ENCODE data around the gene SLC24A4.

The SLC24A4 gene

DNA sequence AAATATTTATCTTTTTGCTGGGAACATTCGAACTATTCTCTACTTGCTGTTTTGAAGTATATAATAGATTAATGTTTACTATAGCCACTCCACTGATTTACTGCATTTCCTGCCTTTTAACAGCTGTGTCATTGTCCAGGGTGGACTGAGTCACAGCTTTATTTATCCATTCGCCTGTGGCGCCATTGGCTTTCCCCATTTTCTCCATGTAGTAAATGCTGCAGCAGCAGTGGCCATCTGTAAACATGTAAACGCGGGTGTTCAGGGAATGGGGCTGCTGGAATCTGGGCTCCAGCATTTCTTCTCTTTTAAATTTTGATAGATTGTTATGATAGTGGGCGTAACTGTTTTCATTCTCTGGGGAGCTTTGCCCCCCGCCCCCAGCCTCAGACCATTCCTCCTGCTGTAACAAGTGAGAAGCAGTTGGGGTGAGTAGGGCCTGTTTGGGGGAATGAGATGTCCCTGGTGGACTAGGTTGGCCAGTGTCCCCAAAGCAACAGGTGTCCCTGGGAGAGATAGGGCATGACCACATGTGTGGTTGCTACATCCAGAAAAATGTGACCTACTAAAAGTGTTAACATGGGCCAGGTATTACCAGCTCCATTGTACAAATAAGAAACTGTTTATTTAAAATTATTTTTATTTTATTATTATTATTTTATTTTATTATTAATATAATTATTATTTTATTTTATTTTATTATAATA is 223.5 kb downstream of the SLC24A4 start:
- no peak for DNase-seq (ENCODE audit: low read depth)

DNA sequence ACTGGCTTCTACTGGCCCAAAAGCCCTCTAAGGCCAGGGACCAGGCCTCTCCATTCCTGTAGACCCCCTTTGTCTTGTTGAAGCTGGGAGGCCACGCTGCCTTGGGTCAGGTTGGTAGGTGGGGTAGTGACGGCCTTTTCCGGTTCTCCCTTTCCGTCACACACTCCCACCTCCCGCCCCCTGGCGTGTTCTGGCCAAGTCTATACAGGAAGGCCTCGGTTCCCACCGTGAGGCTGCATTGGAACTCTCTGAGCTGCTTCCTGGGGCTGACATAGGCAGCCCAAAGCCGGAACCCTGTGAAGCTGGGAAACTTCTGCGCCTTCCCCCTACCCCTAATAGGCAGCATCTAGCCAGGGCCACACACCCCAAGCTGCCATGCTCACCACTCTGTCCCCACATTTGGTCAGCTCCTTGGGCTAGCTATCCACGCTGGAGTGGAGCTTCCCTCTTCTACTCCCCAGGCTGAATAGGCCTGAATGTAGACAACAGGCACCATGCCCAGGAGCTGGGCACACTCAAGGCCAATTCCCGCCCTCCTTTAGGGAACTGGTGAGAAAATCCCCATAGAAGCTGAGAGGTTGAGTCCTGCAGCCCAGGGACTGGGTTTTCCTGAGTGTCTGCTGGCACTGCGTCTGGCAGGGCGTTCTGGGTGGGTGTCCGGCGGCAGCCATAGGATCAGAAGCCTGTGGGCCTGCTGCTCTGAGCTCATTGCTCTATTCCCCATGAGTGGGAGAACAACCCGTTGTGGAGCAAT is 226.3 kb downstream of the SLC24A4 start:
- no peak for DNase-seq (ENCODE audit: low read depth)

DNA sequence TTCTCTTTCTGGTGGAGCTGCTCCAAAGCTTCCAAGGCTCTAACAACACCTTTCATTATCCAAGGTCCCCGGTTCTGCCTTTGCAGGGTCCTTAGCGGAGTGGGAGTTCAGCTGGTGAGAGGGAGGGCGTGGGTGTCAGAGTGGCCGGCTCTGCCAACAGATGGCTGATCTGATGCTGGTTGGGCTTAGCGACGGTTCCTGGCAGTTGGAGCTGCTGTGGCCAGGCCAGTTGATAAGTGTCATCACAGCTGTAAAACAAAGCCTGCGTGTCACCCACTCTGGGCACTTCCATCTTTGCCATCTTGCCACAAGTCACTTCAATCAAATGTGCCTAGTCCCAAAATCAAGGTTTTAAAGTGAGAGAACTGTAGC is 226.9 kb downstream of the SLC24A4 start:
- DNase-seq (ENCODE audit: low read depth): no peak

Measured in stimulated activated CD8-positive, alpha-beta memory T cell treated with anti-CD3 and anti-CD28 coated beads, Interleukin-4, amount 100 ng/mL, for 24 hours (primary cell).